GM23248 (cell line): ENCODE results near the gene SGMS1.

ENCODE experiments used
- EZH2 ChIP-seq: fragments of 200-600 bp; sonication (generic); IDR thresholded peaks from 2 replicates; pipeline ENCODE4 v1.6.1; 2018; ENCODE audit warnings: antibody characterized with exemption, mild to moderate bottlenecking; ENCODE audit not compliant: insufficient read depth, poor library complexity, severe bottlenecking
- EZH2phosphoT487 ChIP-seq: fragments of 200-600 bp; sonication (generic); IDR thresholded peaks from 2 replicates; pipeline ENCODE4 v1.6.1; 2018; ENCODE audit warnings: antibody characterized with exemption, moderate library complexity, mild to moderate bottlenecking, low read depth; ENCODE audit not compliant: insufficient read depth

GRCh38 chr10:50596897-50597296 is 26.9 kb downstream of the SGMS1 start:
- TF ChIP-seq EZH2phosphoT487 (no peak), EZH2 (no peak)
